GM19351 (cell line): ENCODE measurements around the gene GNAL.
"Not testable (repeated sequence)": the region's sequence is repeated elsewhere in the genome, so short reads cannot be mapped to it uniquely, and the experiment has no call there.

Experiments used
- ATAC-seq: cut with Tn5 transposase; IDR thresholded peaks from one replicate; pipeline ENCODE4 v1.9.1; 2021; ENCODE audit warnings: mild to moderate bottlenecking, moderate library complexity; ENCODE audit not compliant: unreplicated experiment

The GNAL gene

DNA sequence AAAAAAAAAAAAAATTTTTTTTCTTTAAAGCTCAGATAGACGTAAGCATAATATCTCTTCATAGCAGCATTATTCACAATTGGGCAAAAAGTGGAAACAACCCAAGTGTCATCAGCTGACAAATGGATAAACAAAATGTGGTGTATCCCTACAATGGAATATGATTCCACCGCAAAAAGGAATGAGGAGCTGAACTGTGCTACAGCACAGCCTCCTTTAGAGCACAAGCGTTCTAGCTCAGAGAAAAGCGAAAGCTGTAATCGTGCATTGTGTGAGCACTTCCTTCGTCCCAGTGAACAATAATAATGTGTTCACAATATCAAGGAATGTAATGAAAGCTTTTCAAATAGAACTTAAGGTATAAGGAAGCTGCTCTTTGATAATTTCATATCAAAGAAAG, 150.5 kb downstream of the GNAL start:
- no peak for ATAC-seq

DNA sequence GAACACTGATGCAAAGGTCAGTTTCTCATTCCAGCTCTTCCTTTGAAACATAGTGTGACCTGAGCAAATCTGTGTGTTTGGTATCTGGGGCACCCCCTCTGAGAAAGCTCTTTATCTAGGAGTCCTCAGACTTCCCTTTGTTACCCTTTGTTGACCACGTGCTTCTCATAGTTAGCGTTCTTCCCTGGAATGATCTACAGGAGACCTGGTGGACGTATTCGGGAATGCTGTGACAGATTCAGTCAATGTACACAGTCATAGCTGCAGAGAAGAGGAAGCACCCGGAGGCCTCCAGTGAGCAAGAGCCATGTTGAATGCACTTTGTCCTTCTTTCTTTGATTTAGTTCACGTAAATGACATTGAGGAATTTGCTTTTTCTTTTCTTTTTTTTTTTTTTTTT, 151.4 kb downstream of the GNAL start:
- ATAC-seq, result no peak

DNA sequence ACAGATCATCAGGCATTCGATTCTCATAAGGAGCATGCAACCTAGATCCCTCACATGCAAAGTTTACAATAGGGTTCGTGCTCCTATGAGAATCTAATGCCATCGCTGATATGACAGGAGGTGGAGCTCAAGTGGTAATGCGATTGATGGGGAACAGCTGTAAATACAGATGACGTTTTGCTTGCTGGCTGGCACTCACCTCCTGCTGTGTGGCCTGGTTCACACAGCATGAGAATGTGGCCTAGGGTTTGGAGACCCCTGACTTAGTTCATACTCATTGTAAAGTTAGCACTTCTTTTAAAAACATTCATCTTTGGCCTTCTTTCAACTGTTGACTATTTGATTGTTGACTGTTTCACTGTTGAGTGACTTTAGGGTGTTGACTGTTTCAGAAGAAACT, 153.5 kb downstream of the GNAL start:
- no peak for ATAC-seq

DNA sequence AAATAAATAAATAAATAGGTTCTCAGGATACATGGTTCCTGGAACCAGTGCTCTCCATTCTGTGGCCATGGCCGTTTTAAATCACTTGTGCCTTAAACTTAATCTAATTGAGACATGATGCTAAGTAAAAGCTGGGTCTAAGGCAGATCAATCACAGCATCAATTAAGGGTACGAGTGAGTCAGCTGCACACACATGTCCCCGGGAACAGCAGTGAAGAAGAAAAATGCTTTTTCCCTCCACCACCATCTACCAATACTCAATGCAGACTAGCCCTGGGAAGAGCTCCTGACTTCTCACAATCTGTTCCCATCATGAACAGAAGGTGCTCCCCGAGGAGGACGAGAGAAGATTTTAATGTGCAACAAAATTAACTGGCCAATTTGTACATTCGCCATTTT, 155.4 kb downstream of the GNAL start:
- ATAC-seq, result no peak

DNA sequence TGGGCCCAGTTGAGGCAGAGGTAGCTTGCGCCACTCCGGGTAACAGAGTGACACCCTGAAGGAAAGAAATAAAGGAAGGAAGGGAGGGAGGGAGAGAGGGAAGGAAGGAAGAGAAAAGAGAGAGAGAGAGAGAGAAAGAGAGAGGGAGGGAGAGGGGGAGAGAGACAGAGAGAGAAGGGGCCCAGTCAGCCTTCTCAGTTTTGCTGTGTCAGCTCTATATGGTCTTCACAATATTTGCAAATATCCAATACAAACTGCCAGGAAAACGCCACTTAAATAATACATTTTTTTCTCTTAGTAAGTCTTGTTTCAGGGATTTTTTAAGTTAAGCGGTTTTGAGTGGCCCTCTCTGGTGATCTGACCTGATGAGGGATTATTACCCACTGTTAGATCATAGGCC, 156.6 kb downstream of the GNAL start:
- ATAC-seq, result no peak

DNA sequence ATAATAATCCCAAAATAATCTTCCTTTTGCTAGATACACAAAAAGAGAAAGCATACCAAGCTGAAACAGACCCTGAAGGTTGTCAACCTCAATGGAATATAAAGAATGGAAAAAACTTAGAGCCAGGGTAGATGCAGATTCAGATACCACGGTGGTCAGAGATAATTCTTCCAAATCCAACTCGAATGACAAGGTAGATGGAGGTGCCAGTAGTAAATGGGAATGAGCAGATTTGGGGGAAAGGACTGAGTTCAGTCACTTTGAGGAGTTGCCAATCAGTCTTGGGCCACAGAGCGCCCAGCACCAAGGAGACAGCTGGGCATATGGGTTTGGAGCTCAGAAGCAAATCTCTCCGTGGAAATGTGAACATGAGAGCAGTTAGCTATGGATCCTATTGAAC, 158.7 kb downstream of the GNAL start:
- ATAC-seq, result no peak

DNA sequence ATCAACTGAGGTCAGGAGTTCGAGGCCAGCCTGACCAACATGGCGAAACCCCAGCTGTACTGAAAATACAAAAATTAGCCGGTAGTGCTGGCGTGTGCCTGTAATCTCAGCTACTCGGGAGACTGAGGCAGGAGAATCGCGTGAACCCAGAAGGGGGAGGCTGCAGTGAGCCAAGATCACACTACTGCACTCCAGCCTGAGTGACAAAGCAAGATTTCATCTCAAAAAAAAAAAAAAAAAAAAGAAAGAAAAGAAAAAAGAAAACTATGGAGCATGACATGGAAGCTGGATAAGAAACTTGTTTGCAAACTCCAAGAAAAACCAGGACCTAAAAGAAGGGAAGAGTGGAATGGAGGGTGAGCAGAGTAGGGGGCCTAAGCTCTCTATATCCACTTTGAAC, 160.2 kb downstream of the GNAL start:
- no peak for ATAC-seq

DNA sequence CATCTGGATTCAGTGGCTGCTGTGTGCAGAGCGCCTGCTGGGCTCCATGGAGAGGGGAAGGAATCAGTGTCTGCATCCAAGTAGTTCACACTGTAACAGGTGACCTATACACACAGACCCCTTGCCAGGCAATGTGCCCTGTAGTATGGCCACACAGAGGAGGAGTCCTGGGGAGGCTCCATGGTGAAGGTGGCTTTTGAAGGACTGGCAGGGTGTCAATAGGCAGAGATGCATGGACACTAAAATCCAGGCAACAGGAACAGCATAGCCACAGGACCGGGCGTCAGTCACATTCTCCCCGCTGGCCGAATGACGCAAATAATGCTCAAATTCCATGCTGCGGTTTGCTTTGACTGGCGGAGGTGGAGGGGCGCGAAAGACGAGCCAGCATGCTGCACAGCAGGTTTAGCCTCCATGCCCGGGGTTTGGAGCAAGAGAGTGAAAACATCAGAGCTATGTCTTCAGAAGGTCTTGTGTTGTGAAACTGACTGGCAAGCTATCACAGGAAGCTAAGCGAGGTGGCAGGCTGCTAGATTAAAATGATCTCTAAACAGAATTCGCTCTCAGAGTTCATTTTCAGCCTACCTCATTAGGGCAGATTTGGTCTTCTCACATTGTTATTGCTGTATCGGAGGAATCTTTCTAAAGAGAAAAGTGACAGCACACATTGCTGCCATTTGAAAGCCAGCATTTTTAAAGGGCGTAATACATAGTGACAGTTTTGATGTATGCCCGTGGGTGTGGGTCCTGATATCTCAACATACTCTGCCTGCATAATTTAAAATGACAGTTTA, 161.0 kb downstream of the GNAL start:
- ATAC-seq, result no peak

DNA sequence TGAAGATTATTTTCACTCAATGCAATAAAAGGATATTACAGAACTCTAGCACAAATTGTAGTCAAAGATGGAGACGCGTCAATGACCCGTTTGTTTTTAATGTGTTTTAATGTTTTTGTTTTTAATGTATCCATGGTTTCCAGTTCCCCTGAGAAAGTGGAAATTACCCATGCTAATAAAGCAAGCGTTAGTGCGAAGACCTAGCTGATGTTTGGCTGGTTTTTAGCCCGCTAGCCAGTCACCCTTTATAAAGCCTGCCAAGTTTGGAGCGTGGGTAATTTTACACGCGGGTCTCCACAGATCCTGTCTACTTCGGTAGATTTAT, 161.7 kb downstream of the GNAL start:
- ATAC-seq, result peak; percentile 25

DNA sequence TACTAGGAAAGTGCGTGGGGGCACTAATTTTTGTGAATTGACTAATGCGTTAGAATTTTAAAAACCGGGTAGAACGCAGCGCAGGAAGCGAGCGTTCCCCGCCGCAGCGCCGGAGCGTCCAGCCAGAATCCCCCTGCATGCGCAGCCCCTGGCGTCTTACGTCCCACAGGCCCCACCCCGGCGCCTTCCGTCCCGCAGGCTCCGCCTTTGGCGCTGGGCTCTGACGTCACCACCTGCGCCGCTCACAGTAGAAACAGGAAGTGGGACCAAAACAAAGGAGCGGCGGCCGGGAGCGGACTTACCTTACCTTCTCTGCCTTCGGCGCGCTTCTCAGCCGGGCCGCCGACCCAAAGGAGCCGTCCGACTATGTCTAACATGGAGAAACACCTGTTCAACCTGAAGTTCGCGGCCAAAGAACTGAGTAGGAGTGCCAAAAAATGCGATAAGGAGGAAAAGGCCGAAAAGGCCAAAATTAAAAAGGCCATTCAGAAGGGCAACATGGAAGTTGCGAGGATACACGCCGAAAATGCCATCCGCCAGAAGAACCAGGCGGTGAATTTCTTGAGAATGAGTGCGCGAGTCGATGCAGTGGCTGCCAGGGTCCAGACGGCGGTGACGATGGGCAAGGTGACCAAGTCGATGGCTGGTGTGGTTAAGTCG, 162.2 kb downstream of the GNAL start, which contains the start of gene CHMP1B:
TSS of gene CHMP1B (plus strand) at position 268 of the 660 bp plus-strand sequence. CDS start at position 367, 99 bp downstream.
- ATAC-seq, result peak; percentile 95

DNA sequence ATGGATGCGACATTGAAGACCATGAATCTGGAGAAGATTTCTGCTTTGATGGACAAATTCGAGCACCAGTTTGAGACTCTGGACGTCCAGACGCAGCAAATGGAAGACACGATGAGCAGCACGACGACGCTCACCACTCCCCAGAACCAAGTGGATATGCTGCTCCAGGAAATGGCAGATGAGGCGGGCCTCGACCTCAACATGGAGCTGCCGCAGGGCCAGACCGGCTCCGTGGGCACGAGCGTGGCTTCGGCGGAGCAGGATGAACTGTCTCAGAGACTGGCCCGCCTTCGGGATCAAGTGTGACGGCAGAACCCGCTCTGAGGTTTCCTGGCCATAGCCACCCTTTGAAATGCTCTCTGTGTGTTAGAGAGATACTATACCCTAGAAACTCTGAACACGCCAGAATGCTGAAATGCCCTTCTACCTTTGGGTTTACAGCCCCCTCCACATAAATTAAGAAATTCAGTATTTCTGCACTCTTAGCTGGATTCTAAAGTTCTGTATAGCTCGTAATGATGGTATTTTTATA, 162.8 kb downstream of the GNAL start:
- ATAC-seq, result no peak

DNA sequence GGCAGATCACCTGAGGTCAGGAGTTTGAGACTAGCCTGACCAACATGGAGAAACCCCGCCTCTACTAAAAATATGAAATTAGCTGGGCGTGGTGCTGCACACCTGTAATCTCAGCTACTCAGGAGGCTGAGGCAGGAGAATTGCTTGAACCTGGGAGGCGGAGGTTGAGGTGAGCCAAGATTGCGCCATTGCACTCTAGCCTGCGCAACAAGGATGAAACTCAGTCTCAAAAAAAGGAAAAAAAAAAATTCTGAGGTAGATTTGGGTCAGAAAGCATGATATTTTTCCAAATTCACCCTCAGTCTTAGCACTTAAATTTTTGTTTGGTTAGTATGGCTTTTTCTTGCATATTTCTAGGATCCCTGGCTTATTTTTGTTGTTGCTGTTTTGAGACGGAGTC, 165.5 kb downstream of the GNAL start:
- ATAC-seq, result not testable (repeated sequence)

DNA sequence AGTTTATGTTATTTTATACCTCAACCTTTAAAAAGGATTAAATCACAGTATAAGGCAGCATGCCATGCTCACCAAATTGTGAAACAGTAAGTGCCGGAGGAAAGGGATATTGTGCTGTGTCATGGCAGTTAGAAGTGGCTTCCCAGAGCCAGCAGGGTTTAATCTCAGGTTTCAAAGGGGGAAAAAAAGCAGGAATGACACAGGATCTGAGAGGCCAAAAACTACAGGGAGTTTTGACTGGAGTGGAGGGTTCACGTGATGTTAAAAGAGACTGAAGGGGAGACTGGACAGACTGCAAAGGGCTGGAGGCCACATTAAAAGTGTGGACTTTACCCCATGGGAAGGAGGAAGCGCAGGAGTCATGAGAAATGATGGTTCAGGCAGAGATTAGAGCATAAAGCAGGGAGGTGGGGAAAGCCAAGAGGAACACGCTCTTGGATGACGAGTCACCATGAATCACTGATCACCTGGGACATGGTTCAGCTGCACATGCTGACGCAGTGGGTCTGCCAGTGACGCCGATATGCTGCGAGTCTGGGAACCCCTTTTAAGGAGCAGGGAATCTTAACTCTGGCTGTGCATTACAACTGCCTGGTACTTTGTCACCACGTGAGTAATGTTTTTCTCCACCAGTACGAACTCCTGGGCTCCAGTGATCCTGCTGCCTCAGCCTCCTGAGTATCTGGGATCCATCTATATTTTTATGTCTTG, 168.3 kb downstream of the GNAL start:
- no peak for ATAC-seq

DNA sequence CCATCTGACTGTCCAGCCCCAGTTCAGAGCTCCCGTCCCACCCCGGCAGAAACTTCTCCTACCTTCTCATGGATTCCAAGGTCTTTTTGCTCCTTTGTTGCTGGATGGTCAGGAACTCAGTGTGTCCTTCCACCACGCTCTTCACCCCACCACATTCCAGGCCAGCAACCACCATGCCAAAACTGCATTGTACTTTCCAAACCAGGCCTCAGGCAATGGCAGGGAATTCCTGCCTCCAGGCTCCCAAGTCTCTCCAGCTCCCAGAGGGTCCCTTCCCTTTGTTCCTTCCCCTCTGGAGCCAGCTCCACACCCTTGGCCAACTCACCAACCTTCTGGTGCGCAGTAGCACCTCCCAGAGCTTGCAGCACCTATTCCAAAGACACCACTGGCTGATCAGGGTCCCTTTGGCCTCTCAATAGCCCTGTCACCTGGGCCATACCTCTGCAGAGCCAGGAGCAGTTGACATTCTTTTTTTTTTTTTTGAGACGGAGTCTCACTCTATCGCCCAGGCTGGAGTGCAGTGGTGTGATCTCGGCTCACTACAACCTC, 170.3 kb downstream of the GNAL start:
- no peak for ATAC-seq

DNA sequence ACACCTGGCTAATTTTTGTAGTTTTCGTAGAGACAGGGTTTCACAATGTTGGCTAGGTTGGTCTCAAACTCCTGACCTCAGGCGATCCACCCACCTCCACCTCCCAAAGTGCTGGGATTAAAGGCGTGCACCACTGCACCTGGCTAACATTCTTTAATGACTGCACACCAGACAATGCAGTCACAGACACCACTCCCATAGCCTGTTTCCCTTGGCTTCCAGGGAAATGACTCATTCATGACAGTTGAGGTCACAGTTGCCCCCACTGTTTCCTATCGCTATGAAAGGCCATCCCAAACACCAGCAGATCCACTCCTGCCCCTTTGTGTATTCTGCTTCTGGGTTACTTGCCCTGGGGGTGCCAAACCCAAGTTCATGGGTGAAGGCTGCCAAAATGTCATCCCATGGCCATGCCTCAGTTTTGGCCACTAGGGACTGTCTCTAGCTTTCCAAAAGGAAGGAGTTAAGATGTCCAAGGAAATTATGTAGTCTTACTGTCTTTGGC, 170.9 kb downstream of the GNAL start:
- ATAC-seq, result no peak

DNA sequence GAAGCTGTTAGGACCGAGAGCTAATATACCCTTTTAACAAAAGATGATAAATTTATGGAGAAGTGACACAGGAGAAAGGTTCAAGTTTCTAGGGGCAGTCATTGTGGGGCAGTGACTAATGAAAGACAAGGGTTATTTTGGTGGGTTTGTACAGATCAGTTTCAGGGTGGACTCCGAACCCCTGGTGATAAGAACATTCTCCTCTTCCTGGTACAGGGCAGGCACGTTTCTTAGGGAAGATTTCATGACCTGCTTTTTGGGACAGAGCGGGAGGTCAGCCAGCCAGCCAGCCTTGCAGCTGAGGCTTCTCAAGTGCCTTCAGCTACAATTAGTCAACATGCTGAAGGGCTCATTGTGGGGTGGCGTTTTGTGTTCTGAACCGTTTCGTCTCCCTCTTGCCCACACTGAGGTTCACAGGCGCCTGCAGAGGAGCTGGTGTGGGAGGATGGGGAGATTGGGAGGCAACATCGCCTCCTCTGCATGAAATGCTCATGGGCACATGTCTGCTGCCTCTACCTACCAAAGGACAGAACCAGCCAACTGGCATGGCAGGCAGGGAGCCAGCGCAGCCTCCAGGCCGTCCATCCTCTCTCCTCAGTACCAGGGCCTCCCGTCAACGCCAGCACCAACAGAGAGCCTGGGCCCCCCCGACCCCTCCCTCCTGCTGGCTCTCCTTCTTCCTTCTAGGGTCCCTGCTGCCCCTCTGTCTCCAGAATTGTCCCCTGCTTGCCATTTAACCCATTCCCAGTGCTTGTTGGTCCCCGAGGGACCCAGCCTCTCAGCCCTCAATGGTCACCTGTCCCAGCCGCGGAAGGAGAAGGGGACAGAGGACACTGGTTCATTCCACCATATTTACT, 171.8 kb downstream of the GNAL start:
- no peak for ATAC-seq

DNA sequence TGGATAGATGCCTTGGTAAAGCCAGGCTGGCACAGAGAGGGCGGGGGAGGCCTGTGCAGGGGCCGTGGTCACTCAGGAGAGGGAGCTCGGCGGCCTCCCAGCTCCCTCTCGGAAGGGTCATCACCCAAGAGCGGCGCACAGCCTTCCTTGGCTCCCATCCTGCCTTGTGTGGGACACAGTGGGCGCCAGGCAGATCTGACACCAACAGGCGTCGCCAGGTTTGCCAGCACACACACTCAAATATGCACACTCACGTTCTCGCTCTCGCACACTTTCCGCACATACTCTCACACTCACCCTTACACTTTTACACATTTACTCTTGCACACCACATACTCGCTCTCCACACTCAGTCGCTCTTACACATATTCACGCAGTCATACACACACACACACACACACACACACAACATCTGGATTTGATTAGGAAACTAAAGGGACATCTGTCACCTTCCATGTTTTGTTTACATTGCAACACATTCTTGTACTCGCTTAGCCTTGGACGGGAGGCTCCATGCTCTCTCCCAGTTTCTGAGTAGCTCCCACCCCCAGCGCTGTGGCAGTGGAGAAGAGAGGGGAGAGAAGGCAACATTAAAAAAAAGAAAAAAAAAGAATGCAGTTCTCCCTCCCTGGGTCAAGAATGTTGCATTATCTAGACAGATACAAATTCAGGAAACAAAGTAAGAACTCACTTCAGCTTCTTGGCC, 172.7 kb downstream of the GNAL start:
- no peak for ATAC-seq

DNA sequence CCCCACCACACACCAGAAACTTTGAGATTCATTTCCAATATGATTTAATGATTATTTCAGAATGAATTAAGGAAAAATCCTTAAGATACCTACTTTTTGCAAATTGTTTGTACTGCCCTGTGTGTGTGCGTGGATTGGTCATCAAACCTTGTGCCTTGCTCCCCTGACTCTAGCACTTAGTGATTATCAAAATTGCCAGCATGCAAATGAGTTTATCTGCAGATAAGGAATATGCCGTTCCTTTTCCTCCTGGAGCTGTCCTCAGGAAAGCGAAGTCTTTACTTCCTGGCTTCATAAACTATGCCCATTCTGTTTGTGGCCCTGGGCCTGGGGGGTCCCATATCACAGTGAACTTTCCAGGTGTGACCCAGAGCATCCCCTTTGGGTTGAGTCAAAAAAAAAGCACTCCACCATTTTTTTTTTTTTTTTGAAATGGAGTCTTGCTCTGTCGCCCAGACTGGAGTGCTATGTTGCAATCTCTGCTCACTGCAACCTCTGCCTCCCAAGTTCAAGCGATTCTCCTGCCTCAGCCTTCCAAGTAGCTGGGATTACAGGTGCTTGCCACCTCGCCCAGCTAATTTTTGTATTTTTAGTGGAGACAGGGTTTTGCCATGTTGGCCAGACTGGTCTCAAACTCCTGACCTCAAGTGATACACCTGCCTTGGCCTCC, 173.5 kb downstream of the GNAL start:
- ATAC-seq, result no peak

DNA sequence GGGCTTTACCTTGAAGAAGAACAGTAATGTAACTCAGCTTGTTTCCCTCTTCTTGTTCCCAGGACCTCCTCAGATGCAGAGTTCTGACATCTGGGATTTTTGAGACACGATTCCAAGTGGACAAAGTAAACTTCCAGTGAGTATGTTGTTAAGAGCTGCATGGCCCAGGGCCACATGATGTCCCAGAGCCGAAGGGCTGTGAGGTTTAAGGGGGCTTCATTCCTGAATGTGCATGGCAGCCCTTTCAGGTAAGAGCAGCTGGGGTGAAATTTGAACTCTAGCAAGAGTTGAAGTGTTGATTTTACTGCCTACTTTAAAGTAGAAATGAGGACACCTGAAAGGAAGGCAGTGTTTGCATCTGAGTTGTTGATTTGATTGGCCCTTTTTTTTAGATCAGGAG, 175.4 kb downstream of the GNAL start:
- no peak for ATAC-seq
